HepG2 (cell line): ENCODE measurements around the gene ALKBH2. TPM values are rescaled to one million over a fixed set of nuclear protein-coding genes. Genes with fewer than 3 reads are reported as not detected.

ENCODE experiments used
- CENPBD1 ChIP-seq: sonication (generic); formaldehyde crosslinking; IDR thresholded peaks from 2 replicates; pipeline ENCODE4 v1.8.0; 2022; ENCODE audit warnings: missing genetic modification reagents, low read depth, mild to moderate bottlenecking, borderline replicate concordance
- DMTF1 ChIP-seq: sonication (generic); formaldehyde crosslinking; IDR thresholded peaks from 2 replicates; pipeline ENCODE4 v1.4.0; 2020; ENCODE audit warnings: mild to moderate bottlenecking, missing genetic modification reagents
- HOXA3 ChIP-seq: sonication (generic); formaldehyde crosslinking; IDR thresholded peaks from 2 replicates; pipeline ENCODE4 v1.5.0; 2020; ENCODE audit warnings: missing genetic modification reagents
- JARID2 ChIP-seq: sonication (generic); formaldehyde crosslinking; IDR thresholded peaks from 2 replicates; pipeline ENCODE4 v1.8.1; 2023; ENCODE audit warnings: missing genetic modification reagents, inconsistent platforms; ENCODE audit not compliant: insufficient replicate concordance
- KDM3A ChIP-seq: IDR thresholded peaks from 2 replicates; pipeline ENCODE4 v1.6.1; 2018; ENCODE audit warnings: low read depth, missing compliant biosample characterization
- MLLT10 ChIP-seq: sonication (generic); formaldehyde crosslinking; IDR thresholded peaks from 2 replicates; pipeline ENCODE4 v1.4.0; 2020; ENCODE audit warnings: missing genetic modification reagents
- NFE2 ChIP-seq: sonication (generic); formaldehyde crosslinking; IDR thresholded peaks from 2 replicates; pipeline ENCODE4 v1.4.0; 2020; ENCODE audit warnings: missing genetic modification reagents
- REPIN1 ChIP-seq: sonication (generic); formaldehyde crosslinking; IDR thresholded peaks from 2 replicates; pipeline ENCODE4 v1.8.0; 2022; ENCODE audit warnings: missing genetic modification reagents, low read depth, mild to moderate bottlenecking, borderline replicate concordance
- RFX1 ChIP-seq: fragments of 450-650 bp; IDR thresholded peaks from 2 replicates; pipeline ENCODE4 v1.6.1; 2017
- SRY ChIP-seq: sonication (generic); formaldehyde crosslinking; IDR thresholded peaks from 2 replicates; pipeline ENCODE4 v1.8.0; 2022; ENCODE audit warnings: mild to moderate bottlenecking, missing genetic modification reagents
- STAT5B ChIP-seq: sonication (generic); formaldehyde crosslinking; IDR thresholded peaks from 2 replicates; pipeline ENCODE4 v1.4.0; 2020; ENCODE audit warnings: missing genetic modification reagents
- TAF15 ChIP-seq: fragments of 200-400 bp; formaldehyde crosslinking; IDR thresholded peaks from one replicate; pipeline ENCODE4 v1.6.1; 2018; ENCODE audit warnings: mild to moderate bottlenecking, low read depth, low read length; ENCODE audit not compliant: poor library complexity, severe bottlenecking
- TGIF2 ChIP-seq: IDR thresholded peaks from 2 replicates; pipeline ENCODE4 v1.6.1; 2016; ENCODE audit warnings: control low read depth, missing compliant biosample characterization
- ZNF274 ChIP-seq: sonication (generic); formaldehyde crosslinking; IDR thresholded peaks from 2 replicates; pipeline ENCODE4 v1.5.1; 2020; ENCODE audit warnings: mild to moderate bottlenecking, missing genetic modification reagents
- ZNF350 ChIP-seq: sonication (generic); formaldehyde crosslinking; IDR thresholded peaks from 2 replicates; pipeline ENCODE4 v1.4.0; 2020; ENCODE audit warnings: mild to moderate bottlenecking, low read depth, missing genetic modification reagents, borderline replicate concordance
- ZNF564 ChIP-seq: sonication (generic); formaldehyde crosslinking; IDR thresholded peaks from 2 replicates; pipeline ENCODE4 v1.8.1; 2023; ENCODE audit warnings: mild to moderate bottlenecking, missing genetic modification reagents
- ZNF660 ChIP-seq: sonication (generic); formaldehyde crosslinking; IDR thresholded peaks from 2 replicates; pipeline ENCODE4 v1.5.1; 2020; ENCODE audit warnings: mild to moderate bottlenecking, low read depth, missing genetic modification reagents, borderline replicate concordance
- ZNF740 ChIP-seq: sonication (generic); formaldehyde crosslinking; IDR thresholded peaks from 2 replicates; pipeline ENCODE4 v1.4.0; 2020; ENCODE audit warnings: missing genetic modification reagents
- polyA plus RNA-seq, 8 experiments: library from polyadenylated mRNA; depleted of rRNA in 3 of 8; stranded (reverse) in 7 of 8; unstranded in 1 of 8; fragments of >200 nt; fragmentation: Illumina TruSeq in 4 of 8; extraction: Trizol in 4 of 8; gene quantifications; 2 replicates each; pipeline versions ENCODE4 v1.2.1 to v1.2.3, GENCODE V29; 2011 to 2016; ENCODE audit warnings: low read depth in 4 of 8, missing spikeins in 1 of 8, mixed read lengths in 1 of 8; ENCODE audit not compliant: insufficient read depth in 1 of 8
- total RNA-seq, 5 experiments: library from RNA; depleted of rRNA; stranded (reverse); fragments of >200 nt; fragmentation: Illumina TruSeq; extraction: Trizol; gene quantifications; 2 replicates each; pipeline ENCODE4 v1.2.3, GENCODE V29; 2016; ENCODE audit warnings: low read depth in 1 of 5
- TF ChIP-seq, protein P1 (sequence below): sonication (generic); formaldehyde crosslinking; IDR thresholded peaks from 2 replicates; pipeline ENCODE4 v1.4.0; 2020; ENCODE audit warnings: mild to moderate bottlenecking, missing genetic modification reagents
- TF ChIP-seq, protein P2 (sequence below): sonication (generic); formaldehyde crosslinking; IDR thresholded peaks from 2 replicates; pipeline ENCODE4 v1.4.0; 2020; ENCODE audit warnings: missing genetic modification reagents

Gene ALKBH2
- total and polyA plus RNA-seq, 2 of the 13 experiments (the other 11 are each of a cell fraction or from before 2014, with no cell fraction given), result 21.0 to 40.5 TPM

DNA sequence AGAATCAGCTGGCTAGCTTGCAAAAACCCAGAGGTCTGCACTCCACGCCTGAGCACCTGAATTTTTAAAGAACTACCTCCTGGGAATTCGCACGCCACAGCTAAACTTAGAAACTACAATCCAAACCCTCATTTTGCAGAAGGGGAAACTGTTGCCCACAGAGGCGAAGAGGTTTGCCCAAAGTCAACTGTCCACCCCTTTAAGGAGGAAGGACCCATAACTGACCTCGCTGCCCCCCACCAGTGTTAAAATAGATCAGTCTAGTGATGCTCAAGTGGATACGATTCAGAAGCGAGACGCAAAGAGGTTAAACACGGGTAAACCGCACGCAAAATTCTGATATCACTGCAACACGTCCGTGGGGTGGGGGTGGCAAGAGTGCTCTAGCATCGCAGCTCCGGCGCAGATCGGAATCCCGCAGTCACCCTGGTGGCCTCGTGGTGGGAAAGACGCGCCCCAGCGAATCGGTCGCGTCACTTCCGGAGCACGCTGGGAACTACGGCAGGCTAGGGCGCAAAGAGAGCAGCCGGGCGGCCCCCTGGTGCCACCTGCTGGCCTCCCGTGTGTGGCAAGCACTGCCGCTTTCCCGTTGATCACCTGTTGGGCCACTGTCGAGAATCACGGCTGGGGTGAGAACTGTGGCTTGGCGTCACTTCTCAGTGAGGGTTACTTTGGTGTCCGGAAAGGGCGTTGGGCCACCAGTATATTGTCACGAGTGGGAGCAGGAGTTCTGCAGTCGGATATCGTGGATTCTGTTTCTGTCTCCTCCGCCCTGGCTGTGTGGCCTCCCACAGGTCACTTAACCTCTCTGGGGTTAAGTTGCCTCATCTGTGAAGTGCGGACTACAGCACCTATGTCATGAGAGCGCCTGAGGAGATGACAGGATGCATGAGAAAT, at the start of gene ALKBH2 (continued):
- TF ChIP-seq, protein P1, sequence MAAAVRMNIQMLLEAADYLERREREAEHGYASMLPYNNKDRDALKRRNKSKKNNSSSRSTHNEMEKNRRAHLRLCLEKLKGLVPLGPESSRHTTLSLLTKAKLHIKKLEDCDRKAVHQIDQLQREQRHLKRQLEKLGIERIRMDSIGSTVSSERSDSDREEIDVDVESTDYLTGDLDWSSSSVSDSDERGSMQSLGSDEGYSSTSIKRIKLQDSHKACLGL (CRISPR knock-in tag), result peak; percentile 96
- TF ChIP-seq ZNF740 (CRISPR knock-in tag), result peak; percentile 81; the same call in 1 of the 2 replicates
- TF ChIP-seq MLLT10, result no peak
- TF ChIP-seq STAT5B (CRISPR knock-in tag), result no peak; the same call in 1 of the 2 replicates
- peak; percentile 89 for TF ChIP-seq JARID2 (CRISPR knock-in tag)
- TF ChIP-seq TAF15, result no peak
- peak; percentile 93 for TF ChIP-seq ZNF564 (CRISPR knock-in tag)
- TF ChIP-seq DMTF1 (CRISPR knock-in tag), result 0 out of 2 replicates have a peak, but pooled peaks have one; percentile 75
- peak; percentile 96 for TF ChIP-seq ZNF274 (CRISPR knock-in tag)
- TF ChIP-seq TGIF2 (CRISPR knock-in tag), result peak; percentile 98
- TF ChIP-seq CENPBD1 (CRISPR knock-in tag), result no peak
- TF ChIP-seq KDM3A (CRISPR knock-in tag), result peak; percentile 99
- peak; percentile 98 for TF ChIP-seq REPIN1 (CRISPR knock-in tag)
- TF ChIP-seq, protein P2, sequence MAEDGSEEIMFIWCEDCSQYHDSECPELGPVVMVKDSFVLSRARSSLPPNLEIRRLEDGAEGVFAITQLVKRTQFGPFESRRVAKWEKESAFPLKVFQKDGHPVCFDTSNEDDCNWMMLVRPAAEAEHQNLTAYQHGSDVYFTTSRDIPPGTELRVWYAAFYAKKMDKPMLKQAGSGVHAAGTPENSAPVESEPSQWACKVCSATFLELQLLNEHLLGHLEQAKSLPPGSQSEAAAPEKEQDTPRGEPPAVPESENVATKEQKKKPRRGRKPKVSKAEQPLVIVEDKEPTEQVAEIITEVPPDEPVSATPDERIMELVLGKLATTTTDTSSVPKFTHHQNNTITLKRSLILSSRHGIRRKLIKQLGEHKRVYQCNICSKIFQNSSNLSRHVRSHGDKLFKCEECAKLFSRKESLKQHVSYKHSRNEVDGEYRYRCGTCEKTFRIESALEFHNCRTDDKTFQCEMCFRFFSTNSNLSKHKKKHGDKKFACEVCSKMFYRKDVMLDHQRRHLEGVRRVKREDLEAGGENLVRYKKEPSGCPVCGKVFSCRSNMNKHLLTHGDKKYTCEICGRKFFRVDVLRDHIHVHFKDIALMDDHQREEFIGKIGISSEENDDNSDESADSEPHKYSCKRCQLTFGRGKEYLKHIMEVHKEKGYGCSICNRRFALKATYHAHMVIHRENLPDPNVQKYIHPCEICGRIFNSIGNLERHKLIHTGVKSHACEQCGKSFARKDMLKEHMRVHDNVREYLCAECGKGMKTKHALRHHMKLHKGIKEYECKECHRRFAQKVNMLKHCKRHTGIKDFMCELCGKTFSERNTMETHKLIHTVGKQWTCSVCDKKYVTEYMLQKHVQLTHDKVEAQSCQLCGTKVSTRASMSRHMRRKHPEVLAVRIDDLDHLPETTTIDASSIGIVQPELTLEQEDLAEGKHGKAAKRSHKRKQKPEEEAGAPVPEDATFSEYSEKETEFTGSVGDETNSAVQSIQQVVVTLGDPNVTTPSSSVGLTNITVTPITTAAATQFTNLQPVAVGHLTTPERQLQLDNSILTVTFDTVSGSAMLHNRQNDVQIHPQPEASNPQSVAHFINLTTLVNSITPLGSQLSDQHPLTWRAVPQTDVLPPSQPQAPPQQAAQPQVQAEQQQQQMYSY (CRISPR knock-in tag), result peak; percentile 27; the same call in 1 of the 2 replicates
- TF ChIP-seq NFE2, result no peak
- TF ChIP-seq ZNF660 (CRISPR knock-in tag), result no peak
- TF ChIP-seq ZNF350 (CRISPR knock-in tag), result peak; percentile 95
- TF ChIP-seq RFX1, result no peak
- TF ChIP-seq HOXA3 (CRISPR knock-in tag), result peak; percentile 97
- peak; percentile 95; the same call in 1 of the 2 replicates for TF ChIP-seq SRY (CRISPR knock-in tag)
